GM18508 (cell line): ENCODE results near the gene GP1BB.

Source experiments
- ATAC-seq: cut with Tn5 transposase; IDR thresholded peaks from one replicate; pipeline ENCODE4 v1.9.1; 2021; ENCODE audit warnings: moderate number of reproducible peaks; ENCODE audit not compliant: insufficient read depth, unreplicated experiment

The GP1BB gene

DNA sequence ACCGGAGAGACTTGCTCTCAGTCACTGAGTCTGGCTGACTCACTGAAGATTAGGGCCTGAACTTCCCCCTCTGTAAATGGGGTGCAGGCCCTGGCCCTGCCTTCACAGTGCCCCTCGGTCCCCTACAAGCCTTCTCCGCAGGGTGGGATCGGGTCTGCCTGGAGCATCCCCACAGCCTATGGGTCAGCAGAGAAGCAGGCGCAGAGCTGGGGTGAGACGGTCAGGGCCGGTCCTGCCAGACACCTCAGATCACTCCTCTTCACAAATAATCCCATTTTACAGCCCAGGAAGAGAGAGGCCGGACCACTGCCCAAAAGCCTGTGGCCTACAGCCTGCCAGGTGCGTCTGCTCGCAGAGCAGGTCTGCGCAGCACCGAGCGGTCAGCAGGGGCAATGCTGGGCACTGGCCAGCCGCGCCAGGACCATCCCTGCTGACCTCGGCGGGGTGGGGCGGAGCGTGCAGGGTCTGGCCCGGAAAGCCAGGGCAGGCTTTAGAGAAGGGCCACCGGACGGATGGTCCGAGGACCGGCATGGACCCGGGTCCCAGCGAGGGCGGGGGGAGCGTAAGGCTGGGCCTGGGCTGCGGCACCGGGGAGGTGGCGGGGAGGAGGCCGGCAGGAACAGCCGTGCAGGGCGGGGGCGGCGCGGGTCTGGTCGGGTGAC is 9.6 kb upstream of the GP1BB start:
- no peak for ATAC-seq

DNA sequence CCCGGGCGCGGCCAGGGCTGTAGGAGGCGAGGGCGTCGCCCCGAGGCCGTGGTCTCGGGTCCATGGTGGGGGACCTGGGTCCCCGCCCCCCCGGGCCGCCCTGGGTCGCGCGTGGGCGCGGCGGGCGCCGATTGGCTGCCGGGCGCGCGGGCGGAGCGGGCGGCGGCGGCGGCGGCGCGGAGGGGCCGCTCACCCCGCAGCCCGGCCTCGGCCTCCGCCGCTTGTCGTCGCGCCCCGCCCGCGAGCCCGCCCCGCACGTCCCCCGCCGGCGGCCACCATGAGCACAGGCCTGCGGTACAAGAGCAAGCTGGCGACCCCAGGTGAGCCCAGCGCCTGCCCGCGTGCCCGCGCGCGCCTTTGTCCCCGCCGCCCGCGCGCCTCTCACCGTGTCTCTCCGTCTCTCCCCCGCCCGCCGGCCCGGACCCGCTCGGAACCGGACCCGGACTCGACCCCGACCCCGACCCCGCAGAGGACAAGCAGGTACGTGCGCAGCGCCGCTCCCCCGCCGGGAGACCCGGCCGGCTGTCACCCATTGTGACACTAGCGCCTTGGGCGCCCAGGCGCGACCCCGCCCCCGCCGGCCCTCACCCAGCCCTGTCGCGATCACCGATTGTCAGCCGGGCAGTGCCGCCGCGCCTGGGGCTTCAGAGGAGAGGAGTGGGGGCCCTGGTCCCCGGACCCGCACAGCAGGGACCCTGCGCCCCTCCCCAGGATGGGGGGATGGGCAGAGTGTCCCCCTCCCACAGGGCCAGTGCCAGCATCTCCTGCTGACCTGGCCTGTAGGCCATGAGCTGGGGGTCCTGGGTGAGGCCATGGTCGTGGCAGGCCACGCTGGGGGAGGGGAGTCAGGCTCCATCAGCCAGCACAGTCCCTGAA is 8.8 kb upstream of the GP1BB start, which contains the start of gene SEPTIN5:
Gene SEPTIN5 (plus strand): TSS at position 192 of the 876 bp plus-strand sequence. CDS start 86 bp downstream, at position 278.
- no peak for ATAC-seq

DNA sequence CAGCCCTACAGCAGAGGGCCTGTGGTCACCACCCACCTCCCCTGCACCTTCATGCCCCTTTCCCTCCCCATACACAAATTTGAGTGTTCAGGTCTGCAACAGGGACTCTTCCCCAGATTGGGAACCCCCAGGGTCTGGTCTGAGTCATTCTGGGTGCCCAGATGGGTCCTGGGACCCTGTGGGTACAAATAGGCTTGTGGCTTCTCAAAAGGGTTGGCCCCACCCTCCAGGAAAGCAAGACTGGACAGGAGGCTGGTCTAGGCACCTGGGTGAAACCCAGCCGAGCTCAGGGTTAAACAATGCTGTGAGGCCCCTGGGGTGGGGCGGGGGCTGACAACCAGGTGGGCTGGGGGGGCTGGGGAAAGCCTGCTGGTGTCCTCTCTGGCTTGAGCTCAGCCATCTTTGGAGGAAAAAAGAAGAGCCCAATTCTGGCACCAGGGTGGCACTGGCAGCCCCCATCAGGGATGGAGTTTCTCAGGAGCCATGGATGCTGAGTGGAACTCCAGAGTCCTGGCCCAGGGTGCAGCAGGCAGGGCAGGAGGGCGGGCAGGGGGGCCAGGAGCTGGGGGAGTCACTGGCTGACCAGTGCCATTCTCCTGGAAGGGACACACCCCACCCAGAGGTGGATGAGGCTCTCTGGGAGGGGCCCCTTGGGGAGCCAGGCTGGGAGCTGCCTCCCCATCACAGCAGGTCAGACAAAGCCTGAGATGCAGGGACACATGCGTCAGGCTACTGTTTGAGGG is 8.0 kb upstream of the GP1BB start:
- ATAC-seq, result no peak

DNA sequence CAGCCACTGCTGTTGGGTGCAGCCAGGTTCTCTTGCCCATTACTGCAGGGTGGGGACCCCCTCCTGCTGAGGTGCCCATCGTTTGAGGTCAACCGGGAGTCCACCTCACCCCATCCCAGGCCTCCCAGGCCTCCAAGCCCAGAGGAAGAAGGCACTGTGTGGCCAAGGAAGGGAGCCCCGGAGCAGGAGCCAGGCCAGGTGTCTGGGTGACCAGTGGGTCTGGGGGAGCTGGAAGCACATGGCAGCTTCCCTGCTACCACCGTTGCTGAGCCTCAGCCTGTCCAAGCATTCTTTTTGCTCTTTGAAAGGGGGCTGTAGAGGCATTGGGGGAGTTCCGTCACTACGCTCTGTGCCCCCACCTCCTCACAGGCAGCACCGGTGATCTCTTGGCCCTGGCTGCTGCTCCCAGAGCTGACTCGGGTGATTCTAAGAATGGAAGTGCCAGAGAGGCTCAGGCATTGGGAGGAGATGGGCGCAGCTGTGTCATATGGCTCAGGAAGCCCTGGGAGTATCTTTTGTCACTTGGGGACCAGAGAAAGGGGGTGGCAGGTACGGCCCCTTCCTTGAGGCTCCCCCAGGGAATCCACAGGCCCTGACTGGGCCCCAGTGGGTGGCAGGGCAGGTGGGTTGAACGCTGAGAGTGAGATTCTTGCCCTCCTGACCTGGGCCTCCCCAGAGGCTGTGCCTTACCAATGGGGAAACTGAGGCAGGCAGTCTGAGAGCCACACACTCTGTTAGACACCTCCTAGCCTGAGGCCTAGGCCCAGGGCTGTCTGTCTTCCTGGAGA is 7.1 kb upstream of the GP1BB start:
- no peak for ATAC-seq

DNA sequence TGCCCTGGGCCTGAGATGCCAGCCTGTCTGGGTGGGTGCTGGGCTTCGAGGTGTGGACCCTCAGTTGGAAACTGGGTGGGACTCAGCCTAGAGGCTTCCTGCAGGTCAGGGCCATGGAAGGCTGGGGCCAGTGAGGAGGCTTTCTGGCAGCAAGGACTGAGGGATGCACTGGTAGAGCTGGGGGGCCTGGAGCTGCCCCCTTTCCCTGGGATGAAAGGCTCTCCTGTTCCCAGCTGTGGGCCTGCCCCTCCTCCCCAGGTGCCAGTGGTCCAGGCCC is 6.6 kb upstream of the GP1BB start:
- no peak for ATAC-seq

DNA sequence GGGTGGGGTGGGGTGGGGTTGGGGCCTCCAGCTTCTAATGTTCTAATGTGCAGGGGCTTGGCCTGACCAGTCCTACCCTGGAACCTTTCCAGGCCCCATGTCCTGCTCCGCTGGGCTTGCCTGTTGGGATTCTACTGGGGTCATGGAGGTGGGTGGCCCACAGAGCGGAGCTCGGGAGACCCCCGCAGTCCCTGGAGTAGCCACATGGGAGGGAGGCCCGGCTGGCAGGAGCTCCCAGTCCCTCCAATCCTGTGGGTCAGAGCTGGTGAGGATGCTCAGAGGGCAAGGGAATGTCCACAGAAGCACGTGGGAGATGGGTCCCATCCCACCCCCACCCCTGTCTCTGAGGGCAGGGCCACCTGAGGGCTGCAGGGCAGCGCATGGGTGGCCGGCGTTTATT is 6.2 kb upstream of the GP1BB start:
- no peak for ATAC-seq

DNA sequence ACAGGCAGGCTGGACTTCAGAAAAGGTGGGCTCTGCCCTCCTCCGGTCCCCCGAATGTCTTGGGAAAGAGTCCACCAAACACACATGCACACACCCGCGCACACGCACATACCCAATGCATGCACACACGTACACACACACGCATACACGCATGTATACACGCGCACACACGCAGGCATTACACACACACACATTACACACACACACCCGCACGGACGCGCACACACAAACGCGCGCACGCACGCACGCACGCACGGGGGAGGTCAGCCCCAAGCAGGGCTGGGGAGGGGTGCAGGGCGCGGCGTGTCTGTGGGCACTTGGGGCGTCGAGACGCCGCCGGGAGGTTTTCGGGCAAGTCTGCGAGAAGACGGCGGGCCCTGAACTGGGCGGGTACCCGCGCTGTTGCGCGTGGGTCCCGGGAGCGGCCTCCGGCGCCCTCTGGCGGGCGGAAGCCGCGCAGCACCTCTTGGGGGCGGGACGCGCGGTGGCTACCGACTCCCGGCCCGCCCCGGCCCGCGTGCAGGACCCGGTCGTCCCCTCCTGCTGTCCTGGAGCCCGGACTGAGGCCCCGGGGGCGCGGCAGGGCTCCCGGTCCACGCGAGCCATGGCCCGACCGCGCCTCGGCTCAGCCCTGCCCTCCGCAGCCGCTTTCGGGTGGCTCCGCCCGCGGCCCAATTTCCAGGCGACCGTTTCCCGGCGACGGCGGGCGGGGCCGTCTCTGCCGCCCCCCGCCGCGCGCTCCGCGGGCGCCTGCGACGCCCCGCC is 5.5 kb upstream of the GP1BB start:
- ATAC-seq, result no peak

DNA sequence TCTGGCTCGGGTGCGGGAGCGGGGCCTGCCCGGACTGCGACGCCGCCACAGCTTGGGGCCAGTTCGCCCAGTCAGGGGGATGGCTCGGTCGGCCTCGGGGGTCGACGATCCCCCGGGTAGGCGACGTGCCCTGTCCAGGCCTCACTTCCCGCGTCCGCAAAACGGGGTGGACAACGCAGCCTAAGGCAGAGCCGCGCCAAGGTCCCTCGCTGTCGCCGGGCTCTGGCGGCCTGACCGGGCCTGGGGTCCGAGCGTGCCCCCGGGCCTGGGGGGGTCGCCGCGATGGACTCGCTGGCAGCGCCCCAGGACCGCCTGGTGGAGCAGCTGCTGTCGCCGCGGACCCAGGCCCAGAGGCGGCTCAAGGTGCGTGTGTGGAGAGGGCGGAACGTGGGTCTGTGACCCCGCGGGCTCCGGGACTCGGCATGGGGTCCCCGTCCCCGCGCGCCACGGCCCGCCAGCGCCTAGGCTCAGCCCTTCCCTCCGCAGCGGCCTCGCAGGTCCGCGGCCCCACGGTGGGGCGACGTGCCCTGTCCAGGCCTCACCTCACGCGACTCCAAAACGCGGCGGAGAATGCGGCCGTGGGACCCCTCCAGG is 4.8 kb upstream of the GP1BB start:
- ATAC-seq, result no peak

DNA sequence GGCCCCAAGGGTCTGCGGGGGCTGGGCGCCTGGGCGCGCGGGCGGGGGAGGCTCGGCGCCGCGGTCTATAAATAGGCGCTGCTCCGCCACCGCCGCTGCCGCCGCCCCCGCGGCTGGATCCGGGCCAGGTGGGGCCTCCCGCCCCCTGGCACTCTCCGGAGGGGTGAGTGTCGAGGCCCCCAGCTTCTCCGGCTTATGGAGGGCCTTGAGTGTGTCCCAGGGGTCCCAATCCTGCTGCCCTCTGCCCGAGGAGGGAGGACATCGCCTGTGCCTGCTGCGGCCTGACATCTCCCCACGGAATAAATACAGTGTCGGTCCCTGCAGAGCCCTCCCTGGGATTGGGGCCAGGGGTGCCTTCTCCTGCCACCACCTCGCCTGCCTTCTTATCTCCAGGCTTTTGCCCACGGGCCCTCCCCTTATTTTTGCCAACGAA is 4.3 kb upstream of the GP1BB start:
- ATAC-seq, result no peak

DNA sequence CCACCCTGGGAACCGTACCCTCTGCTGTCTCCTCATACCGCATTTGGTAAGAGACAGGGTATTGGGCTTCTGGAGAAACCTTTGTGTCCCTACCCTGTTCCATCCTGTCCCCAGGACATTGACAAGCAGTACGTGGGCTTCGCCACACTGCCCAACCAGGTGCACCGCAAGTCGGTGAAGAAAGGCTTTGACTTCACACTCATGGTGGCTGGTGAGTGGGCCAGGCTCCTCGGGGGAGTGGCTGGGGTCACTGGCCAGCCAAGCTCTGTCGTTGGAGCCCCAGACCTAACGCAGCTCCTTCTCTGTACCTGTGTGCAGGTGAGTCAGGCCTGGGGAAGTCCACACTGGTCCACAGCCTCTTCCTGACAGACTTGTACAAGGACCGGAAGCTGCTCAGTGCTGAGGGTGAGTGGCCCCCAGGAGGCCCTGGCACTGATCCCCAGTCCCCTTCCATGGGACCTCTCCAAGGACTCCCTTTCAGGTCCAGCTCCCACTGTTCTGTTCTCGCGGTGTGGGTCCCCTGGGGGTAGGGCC is 3.8 kb upstream of the GP1BB start:
- no peak for ATAC-seq

DNA sequence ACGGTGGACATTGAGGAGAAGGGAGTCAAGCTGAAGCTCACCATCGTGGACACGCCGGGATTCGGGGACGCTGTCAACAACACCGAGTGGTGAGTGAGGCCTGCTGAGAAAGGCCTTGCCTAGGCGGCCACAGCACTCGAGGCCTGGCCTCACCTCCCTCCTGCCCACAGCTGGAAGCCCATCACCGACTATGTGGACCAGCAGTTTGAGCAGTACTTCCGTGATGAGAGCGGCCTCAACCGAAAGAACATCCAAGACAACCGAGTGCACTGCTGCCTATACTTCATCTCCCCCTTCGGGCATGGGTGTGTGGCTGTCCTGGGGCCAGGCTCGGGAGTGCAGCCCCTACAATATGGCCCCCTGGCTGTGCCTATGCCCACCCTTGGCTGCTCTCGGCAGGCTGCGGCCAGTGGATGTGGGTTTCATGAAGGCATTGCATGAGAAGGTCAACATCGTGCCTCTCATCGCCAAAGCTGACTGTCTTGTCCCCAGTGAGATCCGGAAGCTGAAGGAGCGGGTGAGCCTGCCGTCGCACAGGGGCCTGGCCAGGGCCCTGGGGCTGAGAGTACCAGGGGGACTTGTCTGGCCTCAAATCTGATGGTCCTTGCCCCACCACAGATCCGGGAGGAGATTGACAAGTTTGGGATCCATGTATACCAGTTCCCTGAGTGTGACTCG is 3.0 kb upstream of the GP1BB start:
- no peak for ATAC-seq

DNA sequence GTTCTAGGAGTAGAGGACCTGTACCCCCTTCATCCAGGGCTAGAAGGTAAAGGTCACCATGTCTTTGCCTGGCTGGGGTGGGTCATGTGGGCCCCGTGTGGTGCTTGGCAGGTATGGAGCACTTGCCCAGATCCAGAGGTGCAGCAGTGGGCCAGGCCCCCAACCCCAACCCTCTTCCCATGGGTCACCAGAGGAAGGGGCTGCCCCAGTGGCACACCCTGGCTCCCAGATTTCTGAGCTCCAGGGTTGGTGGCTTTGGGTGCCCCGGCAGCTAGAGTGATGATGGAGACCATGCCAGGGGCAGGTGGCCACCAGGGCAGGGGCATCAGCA is 2.4 kb upstream of the GP1BB start:
- no peak for ATAC-seq

DNA sequence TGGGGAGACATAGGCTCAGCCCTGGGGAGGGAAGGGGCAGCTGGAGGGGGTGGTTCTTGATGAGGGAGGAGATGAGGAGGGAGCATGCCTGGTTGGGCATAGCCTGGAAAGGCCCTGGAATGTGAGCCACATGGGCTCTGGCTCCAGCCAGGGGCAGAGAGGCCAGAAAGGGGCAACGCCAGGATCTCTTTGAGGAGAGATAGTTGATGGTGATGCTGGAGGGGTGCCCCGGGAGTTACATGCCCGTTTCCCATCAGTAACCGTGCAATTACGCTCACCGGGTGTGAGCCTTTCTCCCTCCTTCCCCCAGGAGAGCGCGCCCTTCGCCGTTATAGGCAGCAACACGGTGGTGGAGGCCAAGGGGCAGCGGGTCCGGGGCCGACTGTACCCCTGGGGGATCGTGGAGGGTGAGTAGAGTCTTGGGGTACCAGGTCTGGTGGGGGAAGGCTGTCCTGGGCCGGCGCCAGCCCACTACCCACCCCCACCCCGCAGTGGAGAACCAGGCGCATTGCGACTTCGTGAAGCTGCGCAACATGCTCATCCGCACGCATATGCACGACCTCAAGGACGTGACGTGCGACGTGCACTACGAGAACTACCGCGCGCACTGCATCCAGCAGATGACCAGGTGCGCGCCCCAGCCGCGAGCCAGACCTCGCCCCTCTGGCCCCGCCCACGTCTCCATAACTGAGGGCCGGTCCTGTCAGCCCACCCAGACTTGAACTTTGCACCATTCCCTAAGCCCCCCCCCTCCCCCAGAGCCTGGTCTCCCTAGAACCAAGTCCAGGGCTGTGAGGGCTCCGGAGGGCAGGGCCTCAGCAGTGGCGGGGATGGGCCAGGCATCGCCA is 1.8 kb upstream of the GP1BB start:
- no peak for ATAC-seq

DNA sequence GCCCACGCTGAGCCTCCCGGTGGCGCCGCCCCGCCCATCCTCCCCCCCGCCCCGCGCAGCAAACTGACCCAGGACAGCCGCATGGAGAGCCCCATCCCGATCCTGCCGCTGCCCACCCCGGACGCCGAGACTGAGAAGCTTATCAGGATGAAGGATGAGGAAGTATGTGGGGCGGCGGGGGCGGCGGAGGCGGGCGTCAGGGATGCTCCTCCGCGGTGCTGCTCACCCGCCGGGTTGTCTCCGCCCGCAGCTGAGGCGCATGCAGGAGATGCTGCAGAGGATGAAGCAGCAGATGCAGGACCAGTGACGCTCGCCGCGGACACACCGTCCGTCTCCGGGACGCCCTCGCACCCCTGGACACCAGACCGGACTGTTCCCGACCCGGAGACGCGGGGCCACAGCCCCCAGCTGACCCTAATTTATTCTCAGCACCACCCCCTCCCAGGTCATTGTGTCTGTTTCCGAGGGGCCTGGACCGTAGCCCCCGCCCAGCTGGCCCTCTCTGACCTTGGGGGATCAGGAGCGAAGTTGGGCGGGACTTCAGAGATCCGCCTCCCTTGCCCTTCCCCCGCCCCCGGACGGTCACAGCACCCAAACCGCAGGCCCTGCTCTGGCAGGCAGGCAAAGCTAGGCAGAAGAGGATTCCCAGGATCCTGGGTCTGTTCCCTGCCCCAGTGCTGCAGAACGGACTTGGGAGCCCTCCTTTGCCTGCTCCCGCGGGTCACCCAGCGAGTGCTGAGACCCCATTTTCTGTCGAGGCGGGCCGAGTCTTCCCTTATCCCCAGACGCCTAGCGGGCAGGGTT is 959 bp upstream of the GP1BB start:
- no peak for ATAC-seq

DNA sequence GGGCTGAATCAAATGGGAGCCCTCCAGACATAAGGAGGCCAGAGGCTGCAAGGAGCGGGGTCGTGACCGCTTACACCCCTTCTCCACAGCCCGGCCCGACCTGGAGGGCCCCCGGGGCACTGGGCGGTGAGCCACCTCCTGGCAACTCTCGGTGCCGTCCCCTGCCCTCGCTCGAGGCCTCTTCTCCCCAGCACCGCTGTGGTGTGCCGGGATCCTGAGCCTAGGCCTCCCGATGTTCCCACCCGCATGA is 432 bp upstream of the GP1BB start:
- no peak for ATAC-seq

DNA sequence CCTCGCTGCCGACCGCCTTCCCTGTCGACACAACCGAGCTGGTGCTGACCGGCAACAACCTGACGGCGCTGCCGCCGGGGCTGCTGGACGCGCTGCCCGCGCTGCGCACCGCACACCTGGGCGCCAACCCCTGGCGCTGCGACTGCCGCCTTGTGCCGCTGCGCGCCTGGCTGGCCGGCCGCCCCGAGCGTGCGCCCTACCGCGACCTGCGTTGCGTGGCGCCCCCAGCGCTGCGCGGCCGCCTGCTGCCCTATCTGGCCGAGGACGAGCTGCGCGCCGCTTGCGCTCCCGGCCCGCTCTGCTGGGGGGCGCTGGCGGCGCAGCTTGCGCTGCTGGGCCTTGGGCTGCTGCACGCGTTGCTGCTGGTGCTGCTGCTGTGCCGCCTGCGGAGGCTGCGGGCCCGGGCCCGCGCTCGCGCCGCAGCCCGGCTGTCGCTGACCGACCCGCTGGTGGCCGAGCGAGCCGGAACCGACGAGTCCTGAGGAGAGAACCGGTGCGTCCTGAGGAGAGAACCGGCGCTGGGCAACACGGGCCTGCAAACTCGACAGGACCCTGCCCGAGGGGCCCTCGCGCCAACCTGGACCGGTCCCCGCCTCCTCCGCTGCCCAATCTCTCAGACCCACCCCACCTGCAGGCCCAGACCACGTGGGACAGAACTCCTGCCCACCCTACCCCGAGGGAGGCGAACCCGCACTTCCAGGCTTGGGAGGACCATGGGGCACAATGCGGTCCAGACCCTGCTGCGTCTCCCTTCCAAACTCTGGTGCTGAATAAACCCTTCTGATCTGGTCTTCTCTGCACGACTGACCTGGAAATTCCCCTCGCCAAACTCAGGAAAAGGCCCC is 866 bp downstream of the GP1BB start:
- no peak for ATAC-seq
